Mesenteric fat pad (tissue), 1 donor: Measurements from ENCODE around the gene ALCAM. TPM values are rescaled to one million over a fixed set of nuclear protein-coding genes. Genes with fewer than 3 reads are reported as not detected.

Source experiments
- DNase-seq: peaks from one replicate; pipeline ENCODE4 v3.0.0-alpha.2; 2020; ENCODE audit warnings: low spot score
- total RNA-seq: library from RNA; stranded (reverse); fragmentation: NEBNext Ultra II Directional; extraction: Animal tissue kit (Norgen Biotek cat#: 25700); gene quantifications from one replicate; pipeline ENCODE4 v1.2.1, GENCODE V29; 2021
- donor health status: DM: yes; HTN: yes; CAD: no.

ALCAM gene
- total RNA-seq, 1 donor from 2014 or later = 9.9 TPM

GRCh38 chr3:105424412-105425152 lies 57.9 kb downstream of the ALCAM start:
- no peak for DNase-seq

DNA sequence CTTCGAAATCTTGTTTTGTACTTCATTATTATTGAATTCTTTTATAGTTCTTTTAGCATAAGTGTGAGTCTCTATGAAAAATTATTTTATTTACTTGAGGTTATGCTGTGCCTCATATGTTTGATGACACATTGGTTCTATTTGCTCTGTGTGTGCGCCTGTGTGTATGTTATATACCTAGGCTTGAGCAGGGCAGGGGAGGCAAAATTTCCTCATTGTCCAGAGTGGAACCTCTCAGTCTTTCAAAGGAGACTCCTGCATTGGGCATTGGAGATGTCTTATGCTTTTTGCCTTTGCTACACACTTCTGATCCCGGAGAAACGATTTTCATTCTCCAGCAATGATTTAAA lies 58.4 kb downstream of the ALCAM start:
- DNase-seq = no peak

GRCh38 chr3:105427332-105427731 lies 60.6 kb downstream of the ALCAM start:
- no peak for DNase-seq

- DNase-seq = no peak
These were observed 62.5 kb downstream of the ALCAM start for GRCh38 chr3:105429034-105429762.

GRCh38 chr3:105430455-105430854 lies 63.7 kb downstream of the ALCAM start:
- no peak for DNase-seq

DNA sequence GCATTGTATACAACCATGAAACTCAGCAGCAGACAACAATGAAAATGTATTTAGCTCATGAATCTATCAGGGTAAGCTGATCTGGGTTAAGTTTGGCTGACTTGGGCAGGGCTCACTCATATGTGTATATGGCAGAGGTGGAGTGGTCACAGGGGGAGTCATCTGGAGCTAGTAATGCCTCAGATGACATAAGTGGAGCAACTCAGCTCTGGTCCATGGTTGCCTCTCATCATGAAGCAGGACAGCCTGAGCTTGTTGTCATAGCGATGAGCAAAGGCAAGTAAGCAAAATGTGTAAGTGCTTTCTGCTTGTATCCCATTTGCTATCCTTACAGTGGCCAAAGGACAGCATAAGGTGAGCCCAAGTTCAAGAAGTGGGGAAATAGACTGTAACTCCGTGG lies 64.5 kb downstream of the ALCAM start:
- no peak for DNase-seq

GRCh38 chr3:105435277-105435676 lies 68.6 kb downstream of the ALCAM start:
- DNase-seq = no peak

DNA sequence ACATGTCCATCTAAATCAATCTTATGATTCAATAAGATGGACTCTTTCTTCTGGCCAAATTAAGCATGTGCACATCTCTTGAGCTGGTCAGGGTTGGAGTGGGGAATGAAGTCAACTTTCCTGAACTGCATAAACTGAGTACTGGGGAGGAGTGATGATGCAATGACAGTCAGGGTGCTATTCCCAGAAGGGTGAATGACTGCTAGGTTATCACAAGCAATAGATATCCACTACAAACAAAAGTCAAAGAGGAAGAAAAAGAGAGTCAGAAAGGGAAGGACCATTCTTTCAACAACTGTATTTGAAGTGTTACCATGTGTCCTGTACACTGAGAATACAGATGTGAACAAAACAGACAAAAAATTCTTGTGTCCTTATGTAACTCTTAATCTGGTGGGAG lies 70.0 kb downstream of the ALCAM start:
- DNase-seq = no peak

DNA sequence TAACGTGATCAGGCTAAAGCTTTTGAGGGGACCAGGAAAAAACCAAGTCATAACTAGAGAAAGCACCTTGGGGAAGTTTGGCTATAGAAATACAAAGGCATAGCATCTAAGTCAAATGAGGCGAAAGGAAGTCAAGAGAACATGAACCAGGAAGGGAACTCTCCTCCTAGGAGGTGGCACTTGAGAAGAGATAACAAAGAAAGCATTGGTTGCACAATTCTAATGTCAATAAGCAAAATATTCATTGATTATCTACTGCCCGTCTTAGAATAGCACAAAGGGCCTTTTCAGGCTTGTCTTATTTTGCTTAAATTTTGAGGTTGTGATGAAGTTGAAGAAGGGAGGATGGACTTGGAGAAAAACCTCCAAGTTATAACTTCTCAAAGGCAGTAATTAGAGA lies 73.4 kb downstream of the ALCAM start:
- no peak for DNase-seq

GRCh38 chr3:105444725-105445124 lies 78.0 kb downstream of the ALCAM start:
- no peak for DNase-seq

- DNase-seq = no peak
These were observed 81.8 kb downstream of the ALCAM start for GRCh38 chr3:105448338-105448982.

DNA sequence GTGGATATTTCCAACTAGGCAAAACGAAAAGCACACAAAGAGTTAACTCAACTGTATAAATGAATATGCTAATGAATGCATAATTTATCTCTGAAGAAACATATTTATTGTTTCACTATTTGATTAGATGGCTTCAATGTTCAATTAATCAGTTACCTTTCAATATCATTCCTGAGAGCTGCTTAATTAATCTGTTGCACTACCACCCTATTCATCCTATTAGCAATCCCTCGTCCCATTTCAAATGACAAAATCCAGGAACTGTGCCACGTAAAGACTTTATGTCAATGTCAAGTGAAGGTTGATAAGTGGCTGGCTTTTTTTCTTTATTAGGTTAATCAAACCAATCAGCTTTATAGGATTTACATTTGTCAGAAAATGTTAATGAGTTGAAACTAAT lies 82.7 kb downstream of the ALCAM start:
- DNase-seq = no peak

DNA sequence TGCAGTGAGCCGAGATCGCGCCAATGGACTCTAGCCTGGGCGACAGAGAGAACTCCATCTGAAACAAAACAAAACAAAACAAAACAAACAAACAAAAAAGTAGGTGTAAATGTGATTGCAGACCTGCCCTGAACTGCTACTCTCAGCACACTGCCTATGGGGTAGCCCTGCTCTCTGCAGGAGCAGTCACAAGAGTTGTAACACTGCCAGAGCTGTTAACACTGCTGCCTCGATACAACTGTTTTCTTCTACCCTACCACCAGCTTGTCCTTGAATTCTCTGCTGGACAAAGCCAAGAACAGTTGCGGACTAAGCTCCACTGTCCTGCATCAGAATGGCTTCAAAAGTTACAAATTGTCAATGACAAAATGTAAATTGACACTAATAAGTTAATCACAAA lies 89.3 kb downstream of the ALCAM start:
- DNase-seq = no peak

DNA sequence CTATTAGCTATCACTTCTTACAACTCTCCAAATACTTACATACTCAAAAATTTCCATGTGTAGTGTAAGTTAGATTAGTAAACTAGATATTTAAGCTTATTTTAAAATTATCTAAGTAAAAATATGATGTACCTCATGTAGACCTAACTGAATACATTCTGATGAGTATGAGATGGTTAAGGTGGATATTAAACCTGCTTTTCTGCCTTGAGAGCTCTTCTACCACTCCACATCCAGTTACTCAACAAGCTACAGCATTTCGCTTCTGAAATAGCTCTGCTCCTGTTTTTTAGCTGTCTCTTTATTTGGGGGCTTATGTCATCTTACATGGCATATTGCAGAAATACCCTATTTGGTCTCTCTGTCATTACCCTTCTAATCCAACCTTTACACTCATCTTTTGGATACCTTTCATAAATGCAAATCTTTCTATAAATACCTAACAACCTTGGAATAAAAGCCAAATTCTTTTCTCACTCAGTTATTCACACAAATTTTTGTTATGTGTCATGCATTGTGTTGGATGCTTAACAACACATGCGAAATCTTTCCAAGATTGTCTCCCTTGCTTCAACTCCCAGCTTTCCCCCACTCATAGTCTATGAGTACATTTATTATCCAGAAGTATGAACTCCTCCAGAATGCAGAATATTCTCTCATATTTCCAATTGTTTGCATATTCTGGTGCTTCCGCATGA lies 92.0 kb downstream of the ALCAM start:
- no peak for DNase-seq

GRCh38 chr3:105459566-105460290 lies 93.0 kb downstream of the ALCAM start:
- no peak for DNase-seq

- no peak for DNase-seq
These were observed 96.9 kb downstream of the ALCAM start for GRCh38 chr3:105463620-105464019.

DNA sequence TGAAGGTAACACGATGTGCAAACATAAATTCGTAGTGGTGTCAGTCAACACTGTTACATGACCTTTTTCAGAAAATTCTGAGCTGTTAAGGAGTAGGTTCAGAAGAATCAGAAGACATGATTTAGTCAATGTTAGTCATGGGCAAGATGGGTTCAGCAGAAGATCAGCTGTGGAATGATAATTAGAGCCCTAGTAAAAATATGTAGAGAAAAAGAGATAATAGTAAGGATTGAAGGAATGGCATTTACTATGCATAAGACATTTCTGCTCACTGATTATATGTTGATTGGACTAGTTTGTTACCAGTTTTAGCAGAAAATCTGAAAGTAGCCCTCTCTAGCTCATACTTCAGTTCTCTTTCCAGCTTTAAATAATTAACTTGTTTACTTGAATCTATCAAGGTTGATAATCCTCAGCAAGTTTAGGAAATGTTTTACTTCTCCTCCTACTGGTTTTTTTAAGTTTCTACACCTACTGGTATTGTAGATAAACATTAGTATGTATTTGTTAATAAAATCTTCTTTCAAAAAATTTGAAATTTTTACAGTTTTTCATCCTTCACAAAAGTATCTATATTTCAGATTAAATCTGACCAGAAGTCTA lies 98.6 kb downstream of the ALCAM start:
- DNase-seq = no peak

GRCh38 chr3:105466072-105466471 lies 99.4 kb downstream of the ALCAM start:
- DNase-seq = no peak

DNA sequence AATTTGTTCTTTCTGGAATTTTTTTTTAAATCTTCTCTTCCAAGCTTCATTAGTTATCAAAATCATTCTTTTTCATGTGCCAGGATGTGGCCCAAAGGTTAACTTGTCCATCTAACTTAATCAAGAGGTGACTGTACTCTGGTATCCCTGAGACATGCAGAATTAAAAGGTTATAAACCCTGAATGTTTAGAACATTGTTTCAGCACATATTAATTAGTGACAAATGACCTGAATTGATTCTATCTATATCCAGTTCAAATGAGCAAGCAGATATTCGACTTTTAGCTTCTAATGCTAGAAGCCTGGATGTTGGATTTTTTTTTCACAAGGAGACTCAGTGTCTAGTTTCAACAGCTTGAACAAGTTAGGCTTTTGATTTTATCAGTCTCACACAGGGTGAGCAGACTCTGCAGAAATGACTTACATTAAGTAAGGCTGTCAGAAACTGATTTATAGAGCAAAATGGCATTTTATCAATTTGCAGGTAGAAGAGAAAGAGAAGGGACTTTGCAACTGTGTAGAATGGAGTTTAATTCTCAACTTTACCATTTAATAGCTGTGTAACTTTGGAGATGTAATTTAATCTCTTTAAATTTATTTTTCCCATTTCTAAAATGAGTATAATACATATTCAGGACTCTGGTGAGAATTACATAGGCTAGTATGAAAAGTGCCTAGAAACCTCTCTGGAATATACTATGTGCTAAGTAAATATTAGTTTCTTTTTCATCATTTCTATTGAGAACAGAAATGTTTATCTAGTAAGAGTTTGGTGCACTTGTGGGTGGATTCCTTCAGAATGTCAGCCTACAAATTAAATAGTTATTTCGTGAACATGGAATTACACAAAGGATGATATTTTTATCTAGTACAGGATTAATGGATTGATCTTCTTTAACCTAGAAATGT lies 100.0 kb downstream of the ALCAM start:
- DNase-seq = no peak

- no peak for DNase-seq
These were observed 104.1 kb downstream of the ALCAM start for GRCh38 chr3:105470851-105471250.
